ENCODE measurements around the gene RIPOR1. TPM values are rescaled to one million over a fixed set of nuclear protein-coding genes. Genes with fewer than 3 reads are reported as not detected.
A peak's percentile ranks its signal among the peaks of the same experiment; 100 is the strongest.
"Not testable (repeated sequence)": the region's sequence is repeated elsewhere in the genome, so short reads cannot be mapped to it uniquely, and the experiment has no call there.

The RIPOR1 gene
- total RNA-seq, 2 donors from 2014 or later, result 30.4 to 57.0 TPM

DNA sequence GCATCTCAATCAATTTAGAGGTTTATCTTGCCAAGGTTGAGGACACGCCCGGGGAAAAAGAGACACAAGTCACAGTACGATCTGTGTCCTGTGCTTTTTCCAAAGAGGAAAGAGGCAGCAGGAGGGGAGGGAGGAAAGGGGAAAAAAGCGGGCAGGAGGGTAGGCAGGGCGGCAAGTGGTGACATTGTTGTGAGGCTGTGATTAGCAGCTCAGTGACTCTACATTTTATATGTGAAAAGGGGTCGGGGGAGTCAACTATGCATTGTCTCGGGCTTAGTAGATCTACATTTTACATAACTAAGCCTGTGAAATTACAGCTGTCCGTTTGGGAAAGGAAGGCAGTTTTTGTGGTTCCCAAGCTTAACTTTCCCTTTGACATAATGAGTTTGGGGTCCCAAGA is 22.2 kb upstream of the RIPOR1 start:
- no peak overlapping the region for H3K4me3 Mint-ChIP-seq
- H3K27me3 Mint-ChIP-seq, result no peaks in the 10 kb centered on the region
- no peak overlapping the region for H3K27ac Mint-ChIP-seq
- H3K36me3 Mint-ChIP-seq (ENCODE audit: low read depth), result no peaks in the 10 kb centered on the region
- peaks cover 15% of the 10 kb centered on the region for H3K4me1 Mint-ChIP-seq
- ATAC-seq (replicated peaks), result no peak
- H3K9me3 Mint-ChIP-seq, result no peaks in the 10 kb centered on the region

DNA sequence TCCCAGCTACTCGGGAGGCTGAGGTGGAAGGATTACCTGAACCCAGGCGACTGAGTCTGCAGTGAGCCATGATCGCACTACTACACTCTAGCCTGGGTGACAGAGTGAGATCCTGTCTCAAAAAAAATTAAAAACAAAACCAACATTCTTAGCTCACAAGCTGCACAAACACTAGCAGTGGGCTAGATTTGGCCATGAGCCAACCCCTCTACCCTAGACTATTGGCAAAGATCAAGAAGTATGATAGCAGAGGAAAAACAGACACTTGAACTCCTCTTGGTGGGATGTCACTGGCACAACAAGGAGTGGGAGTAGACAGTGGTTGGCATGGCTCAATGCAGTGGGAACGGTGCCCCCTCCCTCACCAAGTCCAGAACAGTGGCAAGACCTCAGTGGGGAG is 19.6 kb upstream of the RIPOR1 start:
- Mint-ChIP-seq H3K9me3 (no peaks in the 10 kb centered on the region), H3K27ac (no peak overlapping the region), H3K4me1 (peaks cover 12% of the 10 kb centered on the region), H3K4me3 (no peak overlapping the region), H3K36me3 (ENCODE audit: low read depth) (no peaks in the 10 kb centered on the region), H3K27me3 (no peaks in the 10 kb centered on the region)
- ATAC-seq (replicated peaks), result no peak

DNA sequence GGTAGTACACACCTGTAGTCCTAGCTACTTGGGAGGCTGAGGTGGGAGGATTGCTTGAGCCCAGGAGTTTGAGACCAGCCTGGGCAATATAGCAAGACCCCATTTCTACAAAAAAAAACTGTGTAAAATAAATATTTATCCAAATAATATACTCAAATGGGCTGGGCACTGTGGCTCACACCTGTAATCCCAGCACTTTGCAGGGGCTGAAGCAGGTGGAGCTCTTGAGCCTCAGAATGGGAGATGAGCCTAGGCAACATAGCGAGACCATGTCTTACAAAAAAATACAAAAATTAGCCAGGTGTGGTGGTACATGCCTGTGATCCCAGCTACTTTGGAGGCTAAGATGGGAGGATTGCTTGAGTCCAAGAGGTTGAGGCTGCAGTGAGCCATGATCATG is 14.7 kb upstream of the RIPOR1 start:
- not testable (repeated sequence) for H3K4me3 Mint-ChIP-seq; H3K27ac Mint-ChIP-seq; H3K9me3 Mint-ChIP-seq; H3K27me3 Mint-ChIP-seq; H3K36me3 Mint-ChIP-seq (ENCODE audit: low read depth); H3K4me1 Mint-ChIP-seq
- ATAC-seq (replicated peaks), result peak; percentile 8

DNA sequence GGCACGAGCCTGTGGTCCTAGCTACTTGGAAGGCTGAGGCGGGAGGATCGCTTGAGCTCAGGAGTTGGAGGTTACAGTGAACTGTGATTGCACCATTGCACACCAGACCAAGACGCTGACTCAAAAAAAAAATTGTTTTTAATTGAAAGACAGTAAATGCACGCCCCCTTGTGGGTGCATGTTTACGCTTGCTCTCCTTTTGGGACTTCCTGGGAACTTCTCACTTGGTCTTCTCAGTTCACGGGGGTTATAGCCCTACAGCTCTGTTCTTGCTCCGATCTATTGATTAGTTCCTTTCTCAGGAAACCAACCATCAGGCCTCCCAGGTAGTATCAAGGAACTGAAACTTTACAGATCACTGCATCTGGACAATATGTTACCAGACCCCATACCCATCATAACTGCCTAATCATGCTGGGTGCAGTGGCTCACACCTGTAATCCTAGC is 14.2 kb upstream of the RIPOR1 start:
- Mint-ChIP-seq H3K27ac (peak overlapping the region; percentile 35), H3K4me3 (peak overlapping the region; percentile 18), H3K36me3 (ENCODE audit: low read depth) (no peaks in the 10 kb centered on the region), H3K9me3 (no peaks in the 10 kb centered on the region), H3K27me3 (no peaks in the 10 kb centered on the region), H3K4me1 (peaks cover 5% of the 10 kb centered on the region)
- peak; percentile 91 for ATAC-seq (replicated peaks)

DNA sequence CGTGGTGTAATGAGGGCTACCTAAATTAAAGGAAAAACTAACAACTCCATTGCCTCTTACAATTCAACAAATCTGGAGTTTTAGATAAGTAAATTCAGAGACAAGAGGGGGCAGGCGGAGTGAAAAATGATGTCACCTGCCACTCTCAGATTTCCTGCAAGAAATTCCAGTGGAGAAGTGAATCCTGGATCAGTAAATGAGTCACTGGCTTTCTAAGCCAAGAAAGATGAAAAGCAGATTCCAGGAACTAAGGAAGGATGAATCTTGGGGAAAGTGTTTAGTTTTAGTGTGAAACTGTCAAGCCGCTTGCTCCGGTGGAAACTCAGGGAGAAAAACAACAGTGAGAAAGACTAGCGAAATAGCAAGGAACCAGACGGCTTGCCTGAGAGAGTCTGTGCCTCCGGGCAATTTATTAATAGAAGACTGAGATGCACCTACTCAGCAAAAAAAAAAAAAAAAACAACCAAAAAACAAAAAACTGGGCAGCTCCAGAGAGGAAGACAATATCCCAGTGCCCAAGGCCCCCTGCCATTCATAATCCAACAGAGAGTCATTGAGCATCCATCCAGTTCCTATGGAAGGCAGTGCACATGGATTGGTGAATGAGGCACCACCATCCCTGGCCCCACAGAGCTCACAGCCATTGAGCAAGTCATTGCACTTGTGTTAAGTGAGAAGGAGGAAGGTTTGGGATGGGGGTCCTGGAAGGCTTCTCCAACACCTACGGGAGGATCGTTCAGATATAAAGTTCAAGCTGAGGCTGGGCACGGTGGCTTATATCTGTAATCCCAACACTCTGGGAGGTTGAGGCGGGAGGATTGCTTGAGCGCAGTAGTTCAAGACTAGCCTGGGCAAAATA is 12.1 kb upstream of the RIPOR1 start:
- no peak for ATAC-seq (replicated peaks)
- Mint-ChIP-seq H3K4me1 (peaks cover 9% of the 10 kb centered on the region), H3K27ac (no peak overlapping the region), H3K27me3 (no peaks in the 10 kb centered on the region), H3K36me3 (ENCODE audit: low read depth) (no peaks in the 10 kb centered on the region), H3K4me3 (no peak overlapping the region), H3K9me3 (no peaks in the 10 kb centered on the region)

GRCh38 chr16:67517155-67517445 is 11.5 kb upstream of the RIPOR1 start:
- H3K4me3 Mint-ChIP-seq, result no peak overlapping the region
- no peaks in the 10 kb centered on the region for H3K9me3 Mint-ChIP-seq
- H3K27me3 Mint-ChIP-seq, result no peaks in the 10 kb centered on the region
- peaks cover 11% of the 10 kb centered on the region for H3K4me1 Mint-ChIP-seq
- ATAC-seq (replicated peaks), result no peak
- H3K36me3 Mint-ChIP-seq (ENCODE audit: low read depth), result no peaks in the 10 kb centered on the region
- H3K27ac Mint-ChIP-seq, result no peak overlapping the region

GRCh38 chr16:67517661-67518423 is 10.8 kb upstream of the RIPOR1 start:
- peaks cover 11% of the 10 kb centered on the region for H3K4me1 Mint-ChIP-seq
- no peaks in the 10 kb centered on the region for H3K9me3 Mint-ChIP-seq
- H3K4me3 Mint-ChIP-seq, result no peak overlapping the region
- H3K27me3 Mint-ChIP-seq, result no peaks in the 10 kb centered on the region
- no peak for ATAC-seq (replicated peaks)
- no peaks in the 10 kb centered on the region for H3K36me3 Mint-ChIP-seq (ENCODE audit: low read depth)
- H3K27ac Mint-ChIP-seq, result no peak overlapping the region

- Mint-ChIP-seq H3K9me3 (no peaks in the 10 kb centered on the region), H3K4me3 (no peak overlapping the region), H3K27ac (peak overlapping the region; percentile 73), H3K27me3 (no peaks in the 10 kb centered on the region), H3K4me1 (peaks cover 11% of the 10 kb centered on the region), H3K36me3 (ENCODE audit: low read depth) (no peaks in the 10 kb centered on the region)
- no peak for ATAC-seq (replicated peaks)
These were observed 10.0 kb upstream of the RIPOR1 start for GRCh38 chr16:67518676-67519075.

DNA sequence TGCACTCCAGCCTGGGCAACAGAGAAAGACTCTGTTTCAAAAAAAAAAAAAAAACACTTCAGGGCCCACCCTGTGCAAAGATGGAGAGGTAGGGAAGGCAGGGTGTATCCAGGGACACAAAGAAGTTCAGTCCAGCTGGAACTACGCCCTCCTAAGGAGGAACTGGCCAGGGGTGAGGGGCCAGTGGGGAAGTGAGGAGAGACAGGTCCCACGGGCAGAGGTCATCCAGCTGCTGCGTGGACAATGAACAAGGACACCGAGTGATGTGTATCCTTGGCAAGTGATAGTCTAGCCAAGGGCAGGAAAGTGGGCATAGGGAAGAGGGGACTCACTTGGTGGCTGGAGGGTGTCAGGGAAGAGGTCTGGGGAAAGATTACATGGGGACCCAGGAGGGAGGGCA is 9.4 kb upstream of the RIPOR1 start:
- Mint-ChIP-seq H3K27ac (peak overlapping the region; percentile 73), H3K27me3 (no peaks in the 10 kb centered on the region), H3K4me3 (no peak overlapping the region), H3K36me3 (ENCODE audit: low read depth) (no peaks in the 10 kb centered on the region), H3K4me1 (peaks cover 10% of the 10 kb centered on the region), H3K9me3 (no peaks in the 10 kb centered on the region)
- no peak for ATAC-seq (replicated peaks)

DNA sequence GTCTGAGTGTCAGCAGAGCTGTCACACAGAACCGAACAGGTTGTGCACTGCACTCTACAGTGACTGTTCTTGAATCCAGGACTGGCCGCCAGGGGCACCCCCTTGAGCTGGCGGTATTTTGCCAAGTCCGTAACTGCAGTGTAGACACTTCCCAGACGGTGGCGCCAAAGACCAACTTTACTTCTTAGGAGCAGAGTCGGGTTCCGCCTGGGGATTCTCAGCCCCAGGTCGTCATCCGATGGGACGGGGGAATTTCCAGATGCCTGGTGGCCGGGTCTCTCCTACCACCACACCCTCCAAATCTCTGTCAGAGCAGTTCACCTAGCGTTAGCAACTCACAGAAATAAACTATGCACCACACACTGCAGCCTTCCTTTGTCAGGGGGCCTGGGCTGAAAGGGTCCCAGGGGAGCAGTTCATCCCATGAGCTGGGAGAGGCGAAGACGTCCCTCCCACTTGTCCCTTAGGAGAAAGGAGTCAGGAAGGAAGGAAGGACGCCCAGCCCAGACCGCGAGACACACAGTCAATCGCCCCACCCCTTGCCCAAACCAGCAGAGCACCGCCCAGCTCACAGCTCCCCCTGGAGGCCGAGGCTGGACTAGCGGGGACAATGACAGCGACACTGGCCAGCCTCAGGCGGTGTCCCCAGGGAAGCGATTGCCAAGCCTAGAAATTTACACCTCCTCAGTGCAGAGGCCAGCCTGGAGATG is 7.4 kb upstream of the RIPOR1 start:
- Mint-ChIP-seq H3K9me3 (no peaks in the 10 kb centered on the region), H3K4me1 (peaks cover 6% of the 10 kb centered on the region)

GRCh38 chr16:67525176-67525860 is 3.3 kb upstream of the RIPOR1 start:
- Mint-ChIP-seq H3K4me1 (peaks cover 6% of the 10 kb centered on the region), H3K9me3 (no peaks in the 10 kb centered on the region), H3K36me3 (ENCODE audit: low read depth) (no peaks in the 10 kb centered on the region), H3K27me3 (no peaks in the 10 kb centered on the region), H3K4me3 (no peak overlapping the region), H3K27ac (peak overlapping the region; percentile 9)
- no peak for ATAC-seq (replicated peaks)

More for the DNA sequence above, 7.4 kb upstream of the RIPOR1 start:
- no peaks in the 10 kb centered on the region for H3K36me3 Mint-ChIP-seq (ENCODE audit: low read depth)
- peak overlapping the region; percentile 93 for H3K27ac Mint-ChIP-seq
- H3K4me3 Mint-ChIP-seq, result peak overlapping the region; percentile 89
- H3K27me3 Mint-ChIP-seq, result no peaks in the 10 kb centered on the region
- peak; percentile 92 for ATAC-seq (replicated peaks)

- ATAC-seq (replicated peaks), result no peak
- no peak overlapping the region for H3K27ac Mint-ChIP-seq
- H3K9me3 Mint-ChIP-seq, result no peaks in the 10 kb centered on the region
- H3K36me3 Mint-ChIP-seq (ENCODE audit: low read depth), result no peaks in the 10 kb centered on the region
- peak overlapping the region; percentile 39 for H3K4me3 Mint-ChIP-seq
- H3K4me1 Mint-ChIP-seq, result peaks cover 7% of the 10 kb centered on the region
- no peaks in the 10 kb centered on the region for H3K27me3 Mint-ChIP-seq
These were observed 2.4 kb upstream of the RIPOR1 start for GRCh38 chr16:67526149-67526791.

DNA sequence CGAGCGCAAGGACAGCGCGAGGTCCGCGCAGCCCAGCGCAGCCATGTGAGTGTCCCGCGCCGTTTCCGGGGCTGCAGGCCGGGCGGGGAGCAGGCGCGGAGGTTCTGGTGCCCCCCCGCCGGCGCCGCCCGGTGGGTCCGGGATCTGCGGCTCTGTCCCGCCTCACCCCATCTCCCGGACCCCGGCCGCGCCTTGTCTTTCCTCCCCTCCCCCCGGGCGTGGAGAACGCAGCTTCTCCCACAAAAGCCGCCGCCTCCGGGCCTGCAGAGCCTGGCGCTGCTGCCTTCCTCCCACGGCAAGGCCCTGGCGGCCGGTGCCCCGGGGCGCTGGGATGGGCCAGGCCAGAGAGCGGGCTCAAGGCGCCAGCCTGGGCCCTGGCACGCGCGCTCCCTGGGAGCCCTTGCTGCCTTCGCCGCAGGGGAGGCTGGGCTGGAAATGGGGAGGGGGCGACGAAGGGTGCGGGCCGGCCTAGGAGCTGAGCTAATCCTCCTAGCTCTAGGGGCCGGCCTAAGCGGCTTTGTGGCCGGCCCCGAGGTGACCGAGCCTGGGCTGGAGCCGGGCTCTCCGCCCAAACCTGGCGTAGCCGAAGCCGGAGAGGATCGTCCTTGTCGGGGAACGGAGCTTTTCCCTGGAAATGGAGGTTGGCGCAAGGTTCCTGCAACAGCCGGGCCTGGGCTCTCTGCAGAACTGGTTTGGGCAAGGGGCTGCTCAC is 397 bp downstream of the RIPOR1 start:
- Mint-ChIP-seq H3K4me1 (peaks cover 13% of the 10 kb centered on the region), H3K27ac (peak overlapping the region; percentile 76), H3K4me3 (peak overlapping the region; percentile 84), H3K36me3 (ENCODE audit: low read depth) (no peaks in the 10 kb centered on the region), H3K9me3 (no peaks in the 10 kb centered on the region), H3K27me3 (no peaks in the 10 kb centered on the region)
- peak; percentile 72 for ATAC-seq (replicated peaks)
